ENCODE data around the gene UGP2.

- TF ChIP-seq CTCF (IDR thresholded peaks at IDR 0.05) = no peak
- no peak for TF ChIP-seq REST (IDR thresholded peaks at IDR 0.05; ENCODE audit: insufficient read depth in 1 of 2, low read depth in 2 of 2, low read length in 1 of 2)
- TF ChIP-seq TCF7L2 (IDR thresholded peaks at IDR 0.05; ENCODE audit: low read depth, low read length) = no peak
- no peak for TF ChIP-seq POLR2AphosphoS5 (IDR thresholded peaks at IDR 0.05; ENCODE audit: low read depth, low read length)
Observed at GRCh38 chr2:63853527-63854310, 12.0 kb downstream of the UGP2 start.

Measured in Panc1 (cell line).